NCI-H1694 treated with DMSO at 0.1 percent for 48 hours (cell line): Measurements from ENCODE around the gene CD6.

ENCODE experiments used
- DNase-seq: peaks from one replicate; lab custom pipeline; 2025; lab: John Stamatoyannopoulos, UW

Gene CD6

GRCh38 chr11:61026121-61027031 lies 54.9 kb downstream of the CD6 start:
- no peak for DNase-seq

GRCh38 chr11:61027141-61027840 lies 55.8 kb downstream of the CD6 start:
- DNase-seq = no peak

- DNase-seq = no peak
Measured at GRCh38 chr11:61028135-61028729, 56.8 kb downstream of the CD6 start.

GRCh38 chr11:61032824-61033223 lies 61.3 kb downstream of the CD6 start:
- no peak for DNase-seq

GRCh38 chr11:61033417-61033816 lies 61.9 kb downstream of the CD6 start:
- DNase-seq = no peak

GRCh38 chr11:61034111-61034510 lies 62.6 kb downstream of the CD6 start:
- DNase-seq = no peak

- peak; percentile 28 for DNase-seq
Measured at GRCh38 chr11:61034704-61035525, 63.4 kb downstream of the CD6 start.

- DNase-seq = no peak
Measured at GRCh38 chr11:61035526-61035835, 64.0 kb downstream of the CD6 start.

- DNase-seq = no peak
Measured at GRCh38 chr11:61037441-61038093, 66.1 kb downstream of the CD6 start.

- no peak for DNase-seq
Measured at GRCh38 chr11:61039916-61040315, 68.4 kb downstream of the CD6 start.

- peak; percentile 27 for DNase-seq
Measured at GRCh38 chr11:61041755-61042518, 70.5 kb downstream of the CD6 start.

GRCh38 chr11:61042537-61042936 lies 71.1 kb downstream of the CD6 start:
- no peak for DNase-seq

GRCh38 chr11:61042961-61043540 lies 71.6 kb downstream of the CD6 start:
- no peak for DNase-seq

GRCh38 chr11:61045271-61045670 lies 73.8 kb downstream of the CD6 start:
- DNase-seq = no peak

GRCh38 chr11:61046833-61047232 lies 75.4 kb downstream of the CD6 start:
- DNase-seq = no peak

- no peak for DNase-seq
Measured at GRCh38 chr11:61048368-61049062, 77.0 kb downstream of the CD6 start.

- no peak for DNase-seq
Measured at GRCh38 chr11:61049063-61049377, 77.5 kb downstream of the CD6 start.

- DNase-seq = no peak
Measured at GRCh38 chr11:61049859-61050258, 78.4 kb downstream of the CD6 start.

GRCh38 chr11:61052182-61052972 lies 80.9 kb downstream of the CD6 start:
- no peak for DNase-seq
